Colonic mucosa (tissue), 4 donors: ENCODE results near the gene IRF1. TPM values are rescaled to one million over a fixed set of nuclear protein-coding genes. Genes with fewer than 3 reads are reported as not detected.

ENCODE experiments used
- DNase-seq: peaks from one replicate; pipeline ENCODE4 v3.0.0-alpha.2; 2020
- H3K27ac ChIP-seq: fragments of 200-600 bp; one replicate; pipeline ENCODE4 v1.8.0; 2021
- H3K27me3 ChIP-seq: fragments of 200-600 bp; one replicate; pipeline ENCODE4 v1.8.0; 2021
- H3K36me3 ChIP-seq: fragments of 200-600 bp; one replicate; pipeline ENCODE4 v1.8.0; 2021
- H3K4me1 ChIP-seq: fragments of 200-600 bp; one replicate; pipeline ENCODE4 v1.8.0; 2021; ENCODE audit warnings: mild to moderate bottlenecking
- H3K4me3 ChIP-seq: fragments of 200-600 bp; one replicate; pipeline ENCODE4 v1.8.0; 2021
- H3K9ac ChIP-seq, 2 donors: one replicate each; pipeline ENCODE4 v1.7.0; 2013; ENCODE audit warnings: control low read depth in 2 of 2, low read depth in 2 of 2, low read length in 2 of 2
- H3K9me3 ChIP-seq: fragments of 200-600 bp; one replicate; pipeline ENCODE4 v1.8.0; 2021
- intact Hi-C: fragments of 100-400 bp; cut with DNase I; formaldehyde crosslinking; loops from one replicate; pipeline ENCODE4 v1.14.1; 2022
- total RNA-seq, 2 donors: library from RNA; stranded (reverse); fragmentation: NEBNext Ultra II Directional in 1 of 2; extraction: Animal tissue kit (Norgen Biotek cat#: 25700) in 1 of 2; gene quantifications; one replicate each; pipeline ENCODE4 v1.2.1, GENCODE V29; 2021
- TF ChIP-seq, protein P1 (sequence below): fragments of 200-600 bp; IDR thresholded peaks from one replicate; pipeline ENCODE4 v1.8.0; 2022; ENCODE audit warnings: antibody characterized with exemption, mild to moderate bottlenecking
- donor health status: healthy.
- donor health status: DM: no; HTN: no; CAD: no.
- donor health status: DM: no; HTN: no; CAD: no.

IRF1 gene, protein sequence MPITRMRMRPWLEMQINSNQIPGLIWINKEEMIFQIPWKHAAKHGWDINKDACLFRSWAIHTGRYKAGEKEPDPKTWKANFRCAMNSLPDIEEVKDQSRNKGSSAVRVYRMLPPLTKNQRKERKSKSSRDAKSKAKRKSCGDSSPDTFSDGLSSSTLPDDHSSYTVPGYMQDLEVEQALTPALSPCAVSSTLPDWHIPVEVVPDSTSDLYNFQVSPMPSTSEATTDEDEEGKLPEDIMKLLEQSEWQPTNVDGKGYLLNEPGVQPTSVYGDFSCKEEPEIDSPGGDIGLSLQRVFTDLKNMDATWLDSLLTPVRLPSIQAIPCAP
- 10 to 100 TPM; 59.7 to 87.8 TPM for total RNA-seq

DNA sequence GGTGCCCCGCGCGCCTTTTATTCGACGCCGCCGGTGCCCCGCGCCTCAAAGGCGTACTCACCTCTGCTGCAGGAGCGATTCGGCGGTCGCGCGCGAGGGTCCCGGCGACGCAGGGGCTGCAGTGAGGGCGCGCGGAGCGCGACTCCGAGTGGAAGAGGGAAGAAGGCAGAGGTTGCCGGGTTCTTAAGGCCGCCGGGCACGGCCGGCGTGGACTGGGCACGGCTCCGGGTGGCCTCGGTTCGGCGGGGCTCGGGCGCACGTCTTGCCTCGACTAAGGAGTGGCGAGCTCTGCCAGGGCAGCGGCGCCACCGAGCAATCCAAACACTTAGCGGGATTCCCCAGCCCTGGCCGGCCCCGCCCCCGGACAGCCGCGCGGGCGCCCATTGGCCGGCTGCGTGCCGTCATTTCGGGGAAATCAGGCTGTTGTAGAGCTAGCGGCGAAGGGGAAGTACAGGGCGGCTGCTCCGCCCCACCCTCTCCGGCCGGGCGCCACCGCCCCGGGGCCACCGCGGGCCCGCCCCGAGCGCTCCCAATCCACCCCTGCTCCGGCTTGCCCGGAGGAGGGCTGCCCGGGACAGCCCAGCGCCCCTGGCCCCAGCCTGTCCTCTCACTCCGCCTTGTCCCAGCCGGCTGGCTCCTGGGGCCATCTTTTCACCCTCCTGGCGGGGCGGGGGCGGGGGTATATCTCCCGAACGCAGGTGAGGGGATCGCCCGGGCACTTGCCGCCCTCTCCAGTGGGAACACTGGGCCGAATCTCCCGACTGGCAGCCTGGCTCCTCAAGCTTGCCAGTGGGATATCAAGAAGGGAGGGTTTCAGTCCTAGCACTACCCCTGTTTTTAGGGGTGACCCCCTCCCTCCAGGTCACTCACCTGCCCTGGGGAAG, at the start of gene IRF1:
TSS of gene IRF1 (minus strand) at position 290 of the 884 bp plus-strand sequence. CDS start 1,295 bp downstream, outside the sequence.
- peaks cover 12% of the 10 kb centered on the region for H3K4me1 ChIP-seq
- intact Hi-C loops, result loop anchor here (5.0 kb wide), 1 partner anchor 73 kb away; no protein-coding TSS in a partner anchor

DNA sequence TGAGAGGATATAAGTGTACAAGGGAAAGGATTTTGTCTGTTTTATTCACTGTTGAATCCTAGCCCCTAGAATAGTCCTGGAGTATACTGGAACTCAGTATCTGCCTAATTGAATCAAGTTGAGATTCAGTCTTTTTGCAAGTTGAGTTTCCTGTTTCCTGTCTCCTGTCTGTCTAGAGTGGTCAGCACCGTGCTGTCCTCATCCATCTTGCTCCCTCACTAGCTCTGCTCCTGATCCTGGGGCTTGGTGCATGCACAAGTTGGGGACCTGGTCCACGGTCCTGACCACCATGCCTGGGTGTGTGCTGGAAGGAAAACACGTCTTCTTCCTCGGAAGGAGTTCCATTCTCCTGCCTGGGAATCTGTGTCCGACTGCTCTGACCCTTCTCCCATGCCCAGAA, 49.6 kb upstream of the IRF1 start:
- Histone ChIP-seq H3K9me3 (no peaks in the 10 kb centered on the region), H3K4me1 (no peaks in the 10 kb centered on the region), H3K9ac (no peak overlapping the region), H3K4me3 (no peak overlapping the region), H3K27me3 (no peaks in the 10 kb centered on the region), H3K27ac (no peak overlapping the region), H3K36me3 (no peaks in the 10 kb centered on the region)
- TF ChIP-seq, protein P1, sequence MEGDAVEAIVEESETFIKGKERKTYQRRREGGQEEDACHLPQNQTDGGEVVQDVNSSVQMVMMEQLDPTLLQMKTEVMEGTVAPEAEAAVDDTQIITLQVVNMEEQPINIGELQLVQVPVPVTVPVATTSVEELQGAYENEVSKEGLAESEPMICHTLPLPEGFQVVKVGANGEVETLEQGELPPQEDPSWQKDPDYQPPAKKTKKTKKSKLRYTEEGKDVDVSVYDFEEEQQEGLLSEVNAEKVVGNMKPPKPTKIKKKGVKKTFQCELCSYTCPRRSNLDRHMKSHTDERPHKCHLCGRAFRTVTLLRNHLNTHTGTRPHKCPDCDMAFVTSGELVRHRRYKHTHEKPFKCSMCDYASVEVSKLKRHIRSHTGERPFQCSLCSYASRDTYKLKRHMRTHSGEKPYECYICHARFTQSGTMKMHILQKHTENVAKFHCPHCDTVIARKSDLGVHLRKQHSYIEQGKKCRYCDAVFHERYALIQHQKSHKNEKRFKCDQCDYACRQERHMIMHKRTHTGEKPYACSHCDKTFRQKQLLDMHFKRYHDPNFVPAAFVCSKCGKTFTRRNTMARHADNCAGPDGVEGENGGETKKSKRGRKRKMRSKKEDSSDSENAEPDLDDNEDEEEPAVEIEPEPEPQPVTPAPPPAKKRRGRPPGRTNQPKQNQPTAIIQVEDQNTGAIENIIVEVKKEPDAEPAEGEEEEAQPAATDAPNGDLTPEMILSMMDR, result no peak
- intact Hi-C loops, result no loop called here
- no peak for DNase-seq

More for the DNA sequence above, at the start of gene IRF1:
- Histone ChIP-seq H3K4me3 (peak within 1 kb of the TSS; percentile 91), H3K36me3 (peaks cover 21% of the 10 kb centered on the region), H3K27ac (peak within 1 kb of the TSS; percentile 99), H3K9me3 (no peaks in the 10 kb centered on the region), H3K9ac (peak within 1 kb of the TSS; percentile 98), H3K27me3 (no peaks in the 10 kb centered on the region)
- peak; percentile 97 for DNase-seq
- TF ChIP-seq, protein P1, result no peak

DNA sequence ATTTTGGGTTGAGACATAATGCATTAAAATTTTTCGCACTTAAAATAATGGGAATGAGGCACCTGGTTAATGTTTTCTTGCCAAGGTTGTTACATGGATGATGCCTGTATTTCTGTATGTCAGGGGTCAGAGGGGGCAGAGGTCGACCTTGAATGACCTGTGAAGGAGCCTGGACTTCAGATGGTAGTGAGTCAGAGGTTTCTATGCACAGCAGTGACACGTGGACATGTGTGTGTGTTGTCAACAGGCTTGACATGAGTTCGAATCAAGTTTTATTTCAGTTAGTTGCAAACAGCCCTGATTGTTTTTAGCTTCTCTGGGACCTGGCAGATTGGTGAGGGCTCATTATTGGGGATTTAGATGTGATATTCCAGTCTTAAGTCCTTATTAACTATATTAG, 49.1 kb upstream of the IRF1 start:
- TF ChIP-seq, protein P1, result no peak
- no peak overlapping the region for H3K27ac ChIP-seq
- no peak for DNase-seq
- no peak overlapping the region for H3K9ac ChIP-seq
- no peaks in the 10 kb centered on the region for H3K36me3 ChIP-seq
- no peaks in the 10 kb centered on the region for H3K4me1 ChIP-seq
- no peak overlapping the region for H3K4me3 ChIP-seq
- H3K9me3 ChIP-seq, result no peaks in the 10 kb centered on the region
- intact Hi-C loops, result no loop called here
- no peaks in the 10 kb centered on the region for H3K27me3 ChIP-seq

DNA sequence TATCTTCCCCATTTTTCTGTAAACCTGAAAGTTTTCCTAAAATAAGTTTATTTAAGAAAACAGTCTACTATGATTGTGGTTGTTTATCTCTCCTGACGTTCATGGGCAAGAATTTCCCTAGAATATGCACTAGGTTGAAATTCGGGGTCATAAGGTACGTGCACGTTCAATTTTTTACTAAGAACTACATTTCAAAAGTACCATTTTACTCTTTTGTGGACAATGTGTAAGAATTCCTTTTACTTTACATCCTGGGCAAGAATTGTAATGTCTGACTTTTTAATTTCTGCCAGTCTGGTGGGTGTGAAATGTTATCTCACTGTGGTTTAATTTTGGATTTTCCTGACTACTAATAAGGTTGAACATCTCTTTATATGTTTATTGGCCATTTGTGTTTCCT, 40.4 kb upstream of the IRF1 start:
- no peaks in the 10 kb centered on the region for H3K36me3 ChIP-seq
- H3K27me3 ChIP-seq, result no peaks in the 10 kb centered on the region
- TF ChIP-seq, protein P1, result no peak
- no peak for DNase-seq
- no peaks in the 10 kb centered on the region for H3K4me1 ChIP-seq
- H3K4me3 ChIP-seq, result no peak overlapping the region
- intact Hi-C loops, result no loop called here
- H3K9me3 ChIP-seq, result no peaks in the 10 kb centered on the region
- no peak overlapping the region for H3K27ac ChIP-seq
- H3K9ac ChIP-seq, result no peak overlapping the region

DNA sequence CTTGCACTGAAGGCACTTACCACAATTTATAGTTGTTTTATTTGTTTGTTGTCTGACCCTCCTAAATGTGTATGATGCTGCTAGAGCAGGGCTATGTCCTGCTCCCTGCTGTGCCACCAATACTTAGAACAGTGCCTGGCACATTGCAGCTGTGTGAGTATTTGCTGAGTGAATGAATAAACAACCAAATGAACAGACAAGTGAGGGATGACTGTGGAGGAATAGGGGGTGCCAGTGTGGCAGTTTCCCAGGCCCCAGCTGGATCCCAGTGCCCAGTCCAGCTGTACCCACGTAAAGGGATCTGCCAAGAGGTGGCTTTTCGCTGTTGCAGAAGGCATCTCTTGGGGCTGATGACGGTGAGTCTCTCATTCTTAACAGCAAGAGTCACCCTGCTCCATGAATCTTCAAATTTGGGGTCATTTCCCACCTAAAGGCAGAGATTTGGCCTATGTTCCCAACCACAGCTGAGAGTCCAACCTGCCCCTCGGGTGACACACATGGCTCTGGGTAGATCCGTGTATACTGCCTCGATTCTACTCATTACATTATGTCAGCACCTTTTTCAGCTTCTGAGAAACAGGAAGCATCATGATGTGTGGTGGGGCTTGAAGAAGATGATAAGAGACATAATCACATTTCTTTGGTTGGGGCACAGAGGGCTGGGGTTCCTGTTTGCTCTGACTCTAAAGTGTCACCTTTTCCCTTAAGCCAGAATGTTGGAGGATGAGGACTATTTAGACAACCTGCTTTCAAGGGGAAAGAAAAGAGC, 38.5 kb upstream of the IRF1 start:
- H3K4me1 ChIP-seq, result no peaks in the 10 kb centered on the region
- H3K36me3 ChIP-seq, result no peaks in the 10 kb centered on the region
- H3K27ac ChIP-seq, result no peak overlapping the region
- no peak overlapping the region for H3K9ac ChIP-seq
- intact Hi-C loops, result loop anchor here (10.0 kb wide), 1 partner anchor 296 kb away; no protein-coding TSS in a partner anchor
- no peaks in the 10 kb centered on the region for H3K9me3 ChIP-seq
- no peaks in the 10 kb centered on the region for H3K27me3 ChIP-seq
- TF ChIP-seq, protein P1, result no peak
- no peak overlapping the region for H3K4me3 ChIP-seq
- no peak for DNase-seq
